GM20000 (cell line): ENCODE results near the gene STAT4.

Experiments
- DNase-seq: peaks from one replicate; pipeline ENCODE4 v3.0.0; 2012; ENCODE audit warnings: low spot score
- TF ChIP-seq, protein P1 (sequence below): IDR thresholded peaks from 2 replicates; pipeline ENCODE4 v1.5.1; 2012; ENCODE audit warnings: mild to moderate bottlenecking, control low read depth; ENCODE audit errors: extremely low read depth, missing control alignments

The STAT4 gene

DNA sequence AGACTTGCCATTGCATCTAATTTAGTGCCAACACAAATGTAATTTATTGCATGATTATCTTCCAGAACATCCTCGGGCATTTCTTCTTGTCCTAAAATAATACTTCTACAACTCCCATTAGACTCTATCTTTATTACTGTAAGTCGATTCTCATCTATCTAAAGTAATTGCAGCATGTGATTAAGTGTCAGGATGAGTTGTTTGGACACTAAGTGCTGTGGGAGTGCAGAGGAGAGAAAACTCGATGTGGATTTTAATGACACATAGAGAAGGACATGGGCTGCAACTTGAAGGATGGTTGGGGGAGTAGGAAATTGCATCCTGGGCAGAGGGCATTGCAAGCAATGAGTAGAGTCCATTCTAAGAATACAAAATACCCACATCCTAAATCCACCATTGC lies 33.5 kb downstream of the STAT4 start:
- TF ChIP-seq, protein P1, sequence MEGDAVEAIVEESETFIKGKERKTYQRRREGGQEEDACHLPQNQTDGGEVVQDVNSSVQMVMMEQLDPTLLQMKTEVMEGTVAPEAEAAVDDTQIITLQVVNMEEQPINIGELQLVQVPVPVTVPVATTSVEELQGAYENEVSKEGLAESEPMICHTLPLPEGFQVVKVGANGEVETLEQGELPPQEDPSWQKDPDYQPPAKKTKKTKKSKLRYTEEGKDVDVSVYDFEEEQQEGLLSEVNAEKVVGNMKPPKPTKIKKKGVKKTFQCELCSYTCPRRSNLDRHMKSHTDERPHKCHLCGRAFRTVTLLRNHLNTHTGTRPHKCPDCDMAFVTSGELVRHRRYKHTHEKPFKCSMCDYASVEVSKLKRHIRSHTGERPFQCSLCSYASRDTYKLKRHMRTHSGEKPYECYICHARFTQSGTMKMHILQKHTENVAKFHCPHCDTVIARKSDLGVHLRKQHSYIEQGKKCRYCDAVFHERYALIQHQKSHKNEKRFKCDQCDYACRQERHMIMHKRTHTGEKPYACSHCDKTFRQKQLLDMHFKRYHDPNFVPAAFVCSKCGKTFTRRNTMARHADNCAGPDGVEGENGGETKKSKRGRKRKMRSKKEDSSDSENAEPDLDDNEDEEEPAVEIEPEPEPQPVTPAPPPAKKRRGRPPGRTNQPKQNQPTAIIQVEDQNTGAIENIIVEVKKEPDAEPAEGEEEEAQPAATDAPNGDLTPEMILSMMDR, result no peak
- no peak for DNase-seq

DNA sequence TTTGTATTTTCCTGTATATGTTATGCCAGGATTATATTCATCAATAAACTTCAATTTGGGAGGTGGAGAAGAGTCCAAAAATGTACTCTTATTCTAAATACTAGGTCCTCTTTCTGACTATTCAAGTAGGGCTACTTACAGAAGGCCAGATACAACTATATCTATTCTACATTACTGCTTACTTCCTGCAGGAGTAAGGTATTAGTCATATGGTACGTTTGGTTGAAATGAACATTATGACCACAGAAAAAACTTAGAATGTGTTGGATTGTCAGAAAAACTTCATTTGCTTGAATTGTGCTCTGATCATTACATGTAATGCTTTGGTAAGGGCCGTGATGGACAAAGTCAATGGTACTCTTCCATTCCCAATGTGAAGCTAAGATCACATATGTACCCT lies 35.0 kb downstream of the STAT4 start:
- TF ChIP-seq, protein P1, result no peak

DNA sequence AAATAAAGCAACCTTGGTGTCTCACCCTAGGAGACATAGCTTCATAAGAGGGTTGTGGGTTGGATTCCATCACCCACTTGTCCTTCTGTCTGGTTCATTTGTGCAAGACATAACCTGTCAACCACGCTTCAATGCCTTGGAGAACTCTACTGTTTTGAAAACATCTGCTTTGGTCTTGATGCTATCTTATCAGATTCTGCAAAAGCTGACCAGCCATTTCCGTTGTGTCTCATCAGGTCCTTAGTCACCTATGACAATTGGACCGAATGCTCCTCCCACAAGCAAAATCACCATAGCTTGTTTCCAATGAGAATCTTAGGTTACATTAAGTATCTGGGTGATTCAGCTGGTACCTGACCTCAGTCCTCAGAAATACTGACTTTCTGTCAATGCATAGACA lies 35.4 kb downstream of the STAT4 start:
- no peak for DNase-seq
- TF ChIP-seq, protein P1, result no peak

More for the DNA sequence above, 35.0 kb downstream of the STAT4 start:
- DNase-seq, result no peak

DNA sequence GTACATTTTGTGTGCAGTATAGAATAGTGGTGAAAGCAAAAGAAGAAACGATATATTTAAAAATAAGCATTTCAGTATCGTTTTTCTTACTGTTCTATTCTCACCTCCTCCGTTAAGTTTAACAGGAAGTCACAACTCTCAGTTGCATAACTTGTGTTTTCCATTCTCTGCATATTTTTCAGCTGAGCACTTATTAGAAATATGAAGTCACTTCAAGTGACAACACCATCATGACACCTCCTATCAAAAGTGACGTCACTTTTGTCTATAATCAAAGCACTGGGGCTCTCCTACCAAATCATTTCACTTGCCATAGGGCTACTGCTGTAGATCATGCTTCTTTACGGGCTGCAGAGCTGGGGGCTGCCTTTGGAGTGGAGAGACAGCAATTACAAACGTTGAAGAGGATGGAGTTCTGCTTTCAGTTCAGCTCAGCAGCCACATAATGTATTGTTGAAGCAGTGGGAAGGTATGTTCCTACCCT lies 36.3 kb downstream of the STAT4 start:
- DNase-seq, result peak; percentile 66

DNA sequence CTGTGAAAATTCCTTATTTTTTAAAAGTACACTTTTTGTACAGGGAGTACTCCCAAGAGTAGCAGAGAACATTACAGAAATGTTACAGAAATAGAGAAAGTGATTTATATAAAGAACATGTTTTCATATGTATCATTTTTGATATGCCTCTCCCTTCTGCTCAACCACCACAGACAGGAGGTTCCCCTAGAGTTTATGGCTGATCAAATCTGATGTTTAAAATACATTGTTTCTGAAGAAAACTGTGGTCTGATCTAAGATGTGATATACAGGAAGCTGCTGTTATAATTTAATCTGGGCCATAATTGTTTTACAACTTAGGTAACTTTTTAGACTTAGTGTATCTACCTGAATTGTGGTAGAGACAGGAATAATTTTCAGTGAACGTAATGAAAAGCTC lies 37.0 kb downstream of the STAT4 start:
- TF ChIP-seq, protein P1, result no peak
- no peak for DNase-seq

More for the DNA sequence above, 36.3 kb downstream of the STAT4 start:
- TF ChIP-seq, protein P1, result no peak

DNA sequence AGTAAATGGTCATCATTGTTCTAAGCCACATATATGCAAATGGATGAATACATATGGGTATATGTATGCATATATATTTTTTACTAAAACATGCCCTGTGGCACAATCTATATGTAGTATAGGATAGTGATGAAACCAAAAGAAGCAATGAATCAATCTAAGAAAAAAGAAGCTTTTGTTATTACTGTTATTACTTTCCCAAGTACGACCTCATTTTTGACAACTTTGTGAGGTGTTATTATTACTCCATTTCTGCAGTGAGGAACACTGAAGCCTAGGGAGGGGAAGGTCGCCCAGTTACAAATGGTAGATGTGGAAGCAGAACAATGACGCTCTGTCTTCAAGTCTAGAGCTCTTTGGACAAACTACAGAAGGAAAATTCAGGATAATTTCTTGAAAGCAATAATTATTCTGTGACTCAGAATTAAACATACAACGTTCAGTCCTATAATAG lies 38.3 kb downstream of the STAT4 start:
- DNase-seq, result no peak
- TF ChIP-seq, protein P1, result no peak

DNA sequence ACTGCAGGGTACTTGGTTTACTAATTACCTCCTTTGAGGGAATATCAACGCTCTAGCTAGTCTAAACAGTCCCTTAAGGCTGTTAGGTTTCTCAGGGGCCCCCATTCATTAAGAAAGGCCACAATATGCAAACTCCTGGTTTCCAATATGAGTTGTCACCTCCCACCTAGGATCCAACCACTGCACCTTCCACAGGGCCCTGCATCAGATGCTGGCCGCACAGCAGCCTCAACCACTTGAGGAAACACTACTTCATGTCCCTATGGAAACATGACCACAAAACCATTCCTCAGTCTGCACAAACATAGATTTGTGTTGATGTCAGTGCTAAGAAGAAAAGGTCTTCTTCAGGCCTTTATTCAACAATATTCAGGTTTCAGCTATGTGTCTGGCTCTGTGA lies 40.9 kb downstream of the STAT4 start:
- no peak for DNase-seq
- TF ChIP-seq, protein P1, result no peak
